HCT116 (cell line): ENCODE results near the gene MIEF1. TPM values are rescaled to one million over a fixed set of nuclear protein-coding genes. Genes with fewer than 3 reads are reported as not detected.

ENCODE experiments used
- ATAC-seq: fragments of 200-7000 bp; cut with Tn5 transposase; 2 replicates; pipeline ENCODE4 v1.9.1; 2020; ENCODE audit warnings: mild to moderate bottlenecking, moderate library complexity
- BruUV-seq: library from RNA; stranded (reverse); fragments of 400-500 nt; replicated peaks from 2 replicates; lab custom pipeline; 2021; lab: Mats Ljungman, UMichigan
- CTCF ChIA-PET: fragments of 300-600 bp; sonication (Branson Sonifier 250); formaldehyde crosslinking; loops from one replicate; lab custom pipeline; 2021; ENCODE audit warnings: antibody characterized with exemption; lab: Charles Lee
- POLR2A ChIA-PET: fragments of 300-600, 350-600 bp; sonication (Branson Sonifier 250); formaldehyde crosslinking; loops from one replicate; lab custom pipeline; 2021; ENCODE audit warnings: antibody characterized with exemption; lab: Charles Lee
- RAD21 ChIA-PET, 2 experiments: fragments of 300-600 bp; sonication (Branson Sonifier 250); formaldehyde crosslinking; loops; one replicate each; lab custom pipeline; 2023; ENCODE audit warnings: low total read pairs in 2 of 2; ENCODE audit not compliant: uncharacterized antibody in 2 of 2, unreplicated experiment in 2 of 2, low non-redundant PET in 1 of 2; lab: Charles Lee
- DNase-seq: peaks from one replicate; pipeline ENCODE4 v3.0.0-alpha.2; 2010; ENCODE audit warnings: low read depth, low spot score
- H2AFZ ChIP-seq: fragments of 200-600 bp; shearing (Covaris generic), sonication (generic); 2 replicates; pipeline ENCODE4 v1.6.1; 2017; ENCODE audit warnings: low read depth, mixed run types, mixed read lengths, antibody characterized with exemption, low read length; ENCODE audit not compliant: poor library complexity, severe bottlenecking
- H3K27ac ChIP-seq: 2 replicates; pipeline ENCODE4 v1.5.1; 2012; ENCODE audit warnings: low read depth, low read length
- H3K27me3 ChIP-seq: fragments of 200-600 bp; sonication (generic); 2 replicates; pipeline ENCODE4 v1.6.1; 2016; ENCODE audit warnings: mixed run types, low read length, mixed read lengths; ENCODE audit not compliant: insufficient read depth
- H3K36me3 ChIP-seq, 2 experiments: fragments of 200-500 bp in 1 of 2; fragments of 200-600 bp in 1 of 2; sonication (Bioruptor generic) in 1 of 2; sonication (generic) in 1 of 2; 2 replicates each; pipeline versions ENCODE4 v1.5.1 to v1.6.1; 2014 to 2016; ENCODE audit warnings: low read length in 2 of 2, inconsistent platforms in 1 of 2, mixed read lengths in 1 of 2, mixed run types in 1 of 2; ENCODE audit not compliant: insufficient read depth in 2 of 2, control insufficient read depth in 1 of 2
- H3K4me1 ChIP-seq, 2 experiments: fragments of 200-600 bp in 1 of 2; sonication (generic) in 1 of 2; 2 replicates each; pipeline versions ENCODE4 v1.5.1 to v1.6.1; 2012 to 2017; ENCODE audit warnings: low read length in 2 of 2, inconsistent platforms in 1 of 2, mild to moderate bottlenecking in 1 of 2, mixed read lengths in 1 of 2, mixed run types in 1 of 2, moderate library complexity in 1 of 2; ENCODE audit not compliant: insufficient read depth in 2 of 2, control insufficient read depth in 1 of 2
- H3K4me2 ChIP-seq: fragments of 200-600 bp; sonication (generic); 2 replicates; pipeline ENCODE4 v1.6.1; 2017; ENCODE audit warnings: mixed run types, low read length, mixed read lengths
- H3K4me3 ChIP-seq, 2 experiments: fragments of 200-600 bp in 1 of 2; sonication (generic) in 1 of 2; replicated peaks in 1 of 2; 2 replicates each; pipeline ENCODE4 v1.5.1; 2011 to 2016; ENCODE audit warnings: low read length in 2 of 2, control low read depth in 1 of 2, low read depth in 1 of 2, mild to moderate bottlenecking in 1 of 2, mixed read lengths in 1 of 2, mixed run types in 1 of 2
- H3K79me2 ChIP-seq: fragments of 200-600 bp; sonication (generic); 2 replicates; pipeline ENCODE4 v1.6.1; 2017; ENCODE audit warnings: mild to moderate bottlenecking, mixed run types, low read length, moderate library complexity, mixed read lengths; ENCODE audit not compliant: insufficient read depth
- H3K9ac ChIP-seq: fragments of 200-600 bp; sonication (generic); 2 replicates; pipeline ENCODE4 v1.6.1; 2016; ENCODE audit warnings: low read length, mixed read lengths
- H3K9me2 ChIP-seq: fragments of 200-600 bp; sonication (generic), shearing (Covaris generic); 2 replicates; pipeline ENCODE4 v1.6.1; 2017; ENCODE audit warnings: mixed run types, mild to moderate bottlenecking, moderate library complexity; ENCODE audit not compliant: insufficient read depth
- H3K9me3 ChIP-seq, 2 experiments: fragments of 200-500 bp in 1 of 2; fragments of 200-600 bp in 1 of 2; sonication (Bioruptor generic) in 1 of 2; sonication (generic) in 1 of 2; 2 replicates each; pipeline ENCODE4 v1.6.1; 2014 to 2017; ENCODE audit warnings: low read length in 2 of 2, mixed read lengths in 2 of 2, inconsistent platforms in 1 of 2, low read depth in 1 of 2, mild to moderate bottlenecking in 1 of 2, mixed run types in 1 of 2, moderate library complexity in 1 of 2; ENCODE audit not compliant: control insufficient read depth in 1 of 2, insufficient read depth in 1 of 2
- H4K20me1 ChIP-seq: fragments of 200-600 bp; sonication (generic), shearing (Covaris generic); 2 replicates; pipeline ENCODE4 v1.6.1; 2017; ENCODE audit warnings: mixed run types, mild to moderate bottlenecking, moderate library complexity; ENCODE audit not compliant: insufficient read depth
- ATF3 ChIP-seq: IDR thresholded peaks from 2 replicates; pipeline ENCODE4 v1.6.1; 2012
- EZH2 ChIP-seq: fragments of 200-600 bp; sonication (generic); IDR thresholded peaks from 2 replicates; pipeline ENCODE4 v1.6.1; 2017; ENCODE audit warnings: antibody characterized with exemption, mixed run types
- JUND ChIP-seq: IDR thresholded peaks from 2 replicates; pipeline ENCODE4 v1.6.1; 2012
- MAX ChIP-seq: IDR thresholded peaks from 2 replicates; pipeline ENCODE4 v1.6.1; 2012
- POLR2AphosphoS5 ChIP-seq: IDR thresholded peaks from 2 replicates; pipeline ENCODE4 v1.6.1; 2011; ENCODE audit warnings: mild to moderate bottlenecking, low read depth, low read length, moderate library complexity
- SP1 ChIP-seq: IDR thresholded peaks from 2 replicates; pipeline ENCODE4 v1.6.1; 2012; ENCODE audit warnings: low read depth
- YY1 ChIP-seq: IDR thresholded peaks from 2 replicates; pipeline ENCODE4 v1.6.1; 2011; ENCODE audit warnings: low read length, low read depth, moderate library complexity, mild to moderate bottlenecking; ENCODE audit not compliant: insufficient replicate concordance; ENCODE audit errors: extremely low read depth
- intact Hi-C: fragments of 100-400 bp; cut with micrococcal nuclease; formaldehyde crosslinking; loops from 2 replicates; pipeline ENCODE4 v1.10.0; 2022
- total RNA-seq: library from RNA; stranded (reverse); gene quantifications from one replicate; pipeline ENCODE4 v1.2.1, GENCODE V29; 2021; ENCODE audit not compliant: unreplicated experiment

The MIEF1 gene
- total RNA-seq, 1 experiment from 2014 or later, result 42.8 TPM

- Histone ChIP-seq H4K20me1 (no peaks in the 10 kb centered on the region), H3K36me3 (no peaks in the 10 kb centered on the region), H3K4me2 (no peak overlapping the region), H3K4me1 (peaks cover 18 to 27% of the 10 kb centered on the region in 2 experiments), H3K27ac (no peak overlapping the region), H3K4me3 (no peak overlapping the region), H2AFZ (no peak overlapping the region), H3K9ac (no peak overlapping the region), H3K79me2 (peaks cover 8% of the 10 kb centered on the region), H3K9me2 (no peaks in the 10 kb centered on the region), H3K9me3 (no peaks in the 10 kb centered on the region), H3K27me3 (no peaks in the 10 kb centered on the region)
- intact Hi-C loops, result loop anchor here (10.0 kb wide), 1 partner anchor 398 kb away; no protein-coding TSS in a partner anchor
- DNase-seq (no peak), ATAC-seq (no peak)
- RAD21 ChIA-PET, result no interaction called here
- POLR2A ChIA-PET, result interaction anchor here (1.0 to 1.1 kb wide), 2 partner anchors 17 to 77 kb away, joined by 3 to 4 read pairs; partner anchors contain the start of gene ATF4
- no peak for TF ChIP-seq JUND
- TF ChIP-seq SP1, result no peak
- TF ChIP-seq EZH2, result no peak
- no TSS peak for BruUV-seq
- CTCF ChIA-PET, result interaction anchor here (1.5 kb wide), 1 partner anchor 488 kb away, joined by 9 read pairs; no protein-coding TSS in a partner anchor
These were observed 34.6 kb downstream of the MIEF1 start for GRCh38 chr22:39536711-39537110.

- no peaks in the 10 kb centered on the region for H3K27me3 ChIP-seq
- no peaks in the 10 kb centered on the region for H3K9me3 ChIP-seq
- TF ChIP-seq EZH2, result no peak
- no peak for TF ChIP-seq YY1
- TF ChIP-seq ATF3, result no peak
- TF ChIP-seq MAX, result no peak
- no peak for TF ChIP-seq POLR2AphosphoS5
- TF ChIP-seq, all 23 proteins: peak for 0
- DNase-seq (no peak), ATAC-seq (no peak)
- ChIA-PET CTCF (interaction anchor here (0.5 kb wide), 1 partner anchor 494 kb away, joined by 3 read pairs; no protein-coding TSS in a partner anchor), POLR2A (no interaction called here), RAD21 (no interaction called here)
- H3K9ac ChIP-seq, result no peak overlapping the region
- H3K4me2 ChIP-seq, result no peak overlapping the region
- no peak overlapping the region for H2AFZ ChIP-seq
- no peak overlapping the region for H3K27ac ChIP-seq
- no peaks in the 10 kb centered on the region for H3K79me2 ChIP-seq
- H4K20me1 ChIP-seq, result no peaks in the 10 kb centered on the region
- BruUV-seq, result no TSS peak
- no peaks in the 10 kb centered on the region for H3K36me3 ChIP-seq
- no peaks in the 10 kb centered on the region for H3K9me2 ChIP-seq
- H3K4me3 ChIP-seq, result no peak overlapping the region
- peaks cover 18 to 24% of the 10 kb centered on the region in 2 experiments for H3K4me1 ChIP-seq
- intact Hi-C loops, result loop anchor here (10.0 kb wide), 1 partner anchor 397 kb away; no protein-coding TSS in a partner anchor
These were observed 35.9 kb downstream of the MIEF1 start for GRCh38 chr22:39537975-39538374.
